Measurements from ENCODE around the gene PUM2. TPM values are rescaled to one million over a fixed set of nuclear protein-coding genes. Genes with fewer than 3 reads are reported as not detected.

Gene PUM2
- total and polyA plus RNA-seq, 12 donors, result 12.4 to 79.1 (median 67.6) TPM

DNA sequence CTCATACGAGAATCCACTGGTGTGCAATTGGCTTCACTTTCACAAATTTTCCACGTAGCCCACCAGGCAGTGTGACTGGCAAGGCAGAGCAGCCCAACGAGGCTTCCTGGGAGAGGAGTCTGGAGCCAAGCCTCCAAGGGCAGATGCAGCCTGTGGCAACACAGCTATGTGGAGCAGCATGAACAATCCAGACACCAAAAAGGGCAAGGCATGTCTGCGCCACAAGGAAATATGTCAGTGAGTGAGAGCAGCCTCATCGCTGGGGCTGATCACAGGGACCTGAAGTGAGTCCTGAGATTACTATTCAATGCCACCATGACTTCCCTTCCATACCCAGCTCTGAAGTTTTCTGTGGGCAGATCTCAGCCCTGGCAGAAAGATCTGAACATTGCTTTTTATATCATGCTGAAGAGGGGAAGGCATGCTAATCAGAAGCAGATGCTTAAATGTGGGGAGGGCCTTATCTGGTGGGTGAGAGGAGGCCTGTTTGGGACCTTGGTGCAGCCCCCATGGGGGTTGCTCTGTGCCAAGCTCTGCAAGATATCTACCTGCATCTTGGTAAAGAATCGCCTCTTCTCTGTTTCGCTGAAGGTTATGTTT is 40.0 kb upstream of the PUM2 start:
- intact Hi-C loops (cut with DNase I), result loop anchor here in 1 of 10 donors (2.0 kb wide), 1 partner anchor 60 kb away; no protein-coding TSS in a partner anchor
- H3K27ac ChIP-seq, result no peak overlapping the region
- H3K4me1 ChIP-seq, result no peaks in the 10 kb centered on the region
- ATAC-seq, result peak in 1 of 8 donors; percentile 10
- peaks cover 0 to 4% (median 0%) of the 10 kb centered on the region in 7 donors for H3K27me3 ChIP-seq
- no peak for DNase-seq
- 87% methylated on average over 7 of the region's 7 CpGs for WGBS, 2 donors
- no peak for TF ChIP-seq CTCF (IDR thresholded peaks at IDR 0.05)
- no peaks in the 10 kb centered on the region for H3K36me3 ChIP-seq
- H3K9me3 ChIP-seq, result no peaks in the 10 kb centered on the region
- no peak overlapping the region for H3K4me3 ChIP-seq

- no peaks in the 10 kb centered on the region for H3K9me3 ChIP-seq
- peaks cover 0 to 12% (median 8%) of the 10 kb centered on the region in 9 donors for H3K4me1 ChIP-seq
- WGBS, 2 donors, result 64 to 67% methylated on average over 2 of the region's 2 CpGs
- no peak for DNase-seq
- intact Hi-C loops (cut with DNase I), result loop anchor here in 1 of 10 donors (5.0 kb wide), 1 partner anchor 37 kb away; no protein-coding TSS in a partner anchor
- H3K36me3 ChIP-seq, result no peaks in the 10 kb centered on the region
- no peak overlapping the region for H3K27ac ChIP-seq
- no peak for TF ChIP-seq CTCF (IDR thresholded peaks at IDR 0.05)
- no peak overlapping the region for H3K4me3 ChIP-seq
- ATAC-seq, result no peak
- no peaks in the 10 kb centered on the region for H3K27me3 ChIP-seq
These were observed 34.3 kb upstream of the PUM2 start for GRCh38 chr2:20384953-20385352.

GRCh38 chr2:20382965-20383810 is 32.5 kb upstream of the PUM2 start:
- no peak for TF ChIP-seq CTCF (IDR thresholded peaks at IDR 0.05)
- Histone ChIP-seq H3K27me3 (no peaks in the 10 kb centered on the region), H3K9me3 (no peaks in the 10 kb centered on the region), H3K36me3 (no peaks in the 10 kb centered on the region), H3K27ac (no peak overlapping the region), H3K4me3 (no peak overlapping the region), H3K4me1 (peaks cover 3 to 29% (median 16%) of the 10 kb centered on the region in 9 donors)
- ATAC-seq, result no peak
- WGBS, 2 donors, result 88% methylated on average over 9 of the region's 9 CpGs
- intact Hi-C loops (cut with DNase I), result loop anchor here in 1 of 10 donors (5.0 kb wide), 1 partner anchor 39 kb away; no protein-coding TSS in a partner anchor
- DNase-seq, result no peak

DNA sequence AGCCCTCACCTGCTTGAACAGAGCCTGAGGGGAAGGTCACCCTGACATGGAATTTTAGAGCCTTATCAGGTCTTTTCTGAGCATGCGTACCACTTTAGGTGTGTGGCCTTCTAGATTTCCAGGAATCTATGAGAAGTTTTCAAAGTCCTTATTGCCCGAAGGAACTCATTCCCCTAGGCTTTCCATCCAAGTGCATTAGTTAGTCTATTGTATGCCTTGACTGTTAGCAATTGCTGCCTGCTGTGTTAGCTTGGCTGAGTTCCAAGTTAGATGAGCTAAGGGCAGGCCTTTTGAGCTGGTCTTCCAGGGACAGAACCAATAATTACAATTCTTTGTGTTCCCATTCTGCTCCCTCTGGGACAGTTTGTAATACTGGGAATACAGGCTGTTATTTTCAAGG is 30.8 kb upstream of the PUM2 start:
- intact Hi-C loops (cut with DNase I), result loop anchor here in 1 of 10 donors (5.0 kb wide), 1 partner anchor 41 kb away; no protein-coding TSS in a partner anchor
- DNase-seq, result peak in 1 of 2 donors; percentile 56
- ATAC-seq, result peak in 7 of 8 donors; percentile 31 to 67 (median 46)

More for the DNA sequence above, 30.8 kb upstream of the PUM2 start:
- H3K4me1 ChIP-seq, result peaks cover 3 to 29% (median 16%) of the 10 kb centered on the region in 9 donors
- no peaks in the 10 kb centered on the region for H3K36me3 ChIP-seq
- peak overlapping the region in 1 of 10 donors; percentile 23 for H3K27ac ChIP-seq
- no peaks in the 10 kb centered on the region for H3K27me3 ChIP-seq
- no peaks in the 10 kb centered on the region for H3K9me3 ChIP-seq
- H3K4me3 ChIP-seq, result no peak overlapping the region
- WGBS, 2 donors, result 25 to 41% methylated on average over 2 of the region's 2 CpGs
- TF ChIP-seq CTCF (IDR thresholded peaks at IDR 0.05), result no peak
